DOHH2 (cell line): ENCODE measurements around the gene A2M.

Source experiments
- CTCF ChIP-seq: fragments of 200-600 bp; sonication (generic); IDR thresholded peaks from one replicate; pipeline ENCODE4 v1.5.1; 2014; ENCODE audit warnings: antibody characterized with exemption, mild to moderate bottlenecking, low read depth, low read length; ENCODE audit not compliant: poor library complexity, severe bottlenecking
- EZH2phosphoT487 ChIP-seq: fragments of 200-600 bp; sonication (generic); IDR thresholded peaks from 2 replicates; pipeline ENCODE4 v1.6.1; 2017; ENCODE audit warnings: borderline replicate concordance, mild to moderate bottlenecking, antibody characterized with exemption, low read length, moderate library complexity, mixed read lengths

GRCh38 chr12:9081667-9082427, 33.9 kb downstream of the A2M start:
- TF ChIP-seq CTCF, result no peak
- TF ChIP-seq EZH2phosphoT487, result no peak
